ENCODE measurements around the gene RAB36. TPM values are rescaled to one million over a fixed set of nuclear protein-coding genes. Genes with fewer than 3 reads are reported as not detected.

The RAB36 gene
- total RNA-seq, 2 donors from 2014 or later = 0.98 to 2.3 TPM

GRCh38 chr22:23155831-23156230 is 10.6 kb downstream of the RAB36 start:
- intact Hi-C loops (cut with DNase I) = no loop called here
- no peak overlapping the region for H3K9ac ChIP-seq (ENCODE audit: low read depth in 2 of 2, low read length in 2 of 2)
- no peaks in the 10 kb centered on the region for H3K36me3 ChIP-seq
- DNase-seq = no peak
- H3K27me3 ChIP-seq = no peaks in the 10 kb centered on the region
- no peak overlapping the region for H3K27ac ChIP-seq
- TF ChIP-seq CTCF (IDR thresholded peaks at IDR 0.05) = no peak
- H3K4me3 ChIP-seq = no peak overlapping the region
- H3K4me1 ChIP-seq = no peaks in the 10 kb centered on the region
- H3K9me3 ChIP-seq = no peaks in the 10 kb centered on the region

- H3K36me3 ChIP-seq = no peaks in the 10 kb centered on the region
- no peak overlapping the region for H3K9ac ChIP-seq (ENCODE audit: low read depth in 2 of 2, low read length in 2 of 2)
- no peaks in the 10 kb centered on the region for H3K4me1 ChIP-seq
- no peaks in the 10 kb centered on the region for H3K27me3 ChIP-seq
- intact Hi-C loops (cut with DNase I) = no loop called here
- DNase-seq = no peak
- no peaks in the 10 kb centered on the region for H3K9me3 ChIP-seq
- no peak overlapping the region for H3K27ac ChIP-seq
- no peak for TF ChIP-seq CTCF (IDR thresholded peaks at IDR 0.05)
- H3K4me3 ChIP-seq = no peak overlapping the region
Measured at GRCh38 chr22:23156286-23156685, 11.0 kb downstream of the RAB36 start.

- no peak for DNase-seq
- H3K27ac ChIP-seq = no peak overlapping the region
- no peak overlapping the region for H3K9ac ChIP-seq (ENCODE audit: low read depth in 2 of 2, low read length in 2 of 2)
Measured at GRCh38 chr22:23157560-23158515, 12.6 kb downstream of the RAB36 start.

GRCh38 chr22:23158516-23159290 is 13.4 kb downstream of the RAB36 start:
- H3K4me1 ChIP-seq = no peaks in the 10 kb centered on the region
- intact Hi-C loops (cut with DNase I) = no loop called here
- no peaks in the 10 kb centered on the region for H3K36me3 ChIP-seq
- H3K27ac ChIP-seq = no peak overlapping the region
- no peak overlapping the region for H3K4me3 ChIP-seq
- H3K9ac ChIP-seq (ENCODE audit: low read depth in 2 of 2, low read length in 2 of 2) = no peak overlapping the region
- no peak for TF ChIP-seq CTCF (IDR thresholded peaks at IDR 0.05)
- DNase-seq = no peak
- no peaks in the 10 kb centered on the region for H3K9me3 ChIP-seq
- H3K27me3 ChIP-seq = no peaks in the 10 kb centered on the region

More at GRCh38 chr22:23157560-23158515, 12.6 kb downstream of the RAB36 start:
- H3K36me3 ChIP-seq = no peaks in the 10 kb centered on the region
- no peak for TF ChIP-seq CTCF (IDR thresholded peaks at IDR 0.05)
- intact Hi-C loops (cut with DNase I) = no loop called here
- H3K4me1 ChIP-seq = no peaks in the 10 kb centered on the region
- no peak overlapping the region for H3K4me3 ChIP-seq
- H3K9me3 ChIP-seq = no peaks in the 10 kb centered on the region
- H3K27me3 ChIP-seq = no peaks in the 10 kb centered on the region

GRCh38 chr22:23159291-23159630 is 14.0 kb downstream of the RAB36 start:
- Histone ChIP-seq H3K4me1 (no peaks in the 10 kb centered on the region), H3K36me3 (no peaks in the 10 kb centered on the region), H3K4me3 (no peak overlapping the region), H3K27me3 (no peaks in the 10 kb centered on the region), H3K9me3 (no peaks in the 10 kb centered on the region), H3K9ac (ENCODE audit: low read depth in 2 of 2, low read length in 2 of 2) (no peak overlapping the region), H3K27ac (no peak overlapping the region)
- no peak for DNase-seq
- no peak for TF ChIP-seq CTCF (IDR thresholded peaks at IDR 0.05)
- intact Hi-C loops (cut with DNase I) = no loop called here
